ENCODE results near the gene PROSER3.

DNA sequence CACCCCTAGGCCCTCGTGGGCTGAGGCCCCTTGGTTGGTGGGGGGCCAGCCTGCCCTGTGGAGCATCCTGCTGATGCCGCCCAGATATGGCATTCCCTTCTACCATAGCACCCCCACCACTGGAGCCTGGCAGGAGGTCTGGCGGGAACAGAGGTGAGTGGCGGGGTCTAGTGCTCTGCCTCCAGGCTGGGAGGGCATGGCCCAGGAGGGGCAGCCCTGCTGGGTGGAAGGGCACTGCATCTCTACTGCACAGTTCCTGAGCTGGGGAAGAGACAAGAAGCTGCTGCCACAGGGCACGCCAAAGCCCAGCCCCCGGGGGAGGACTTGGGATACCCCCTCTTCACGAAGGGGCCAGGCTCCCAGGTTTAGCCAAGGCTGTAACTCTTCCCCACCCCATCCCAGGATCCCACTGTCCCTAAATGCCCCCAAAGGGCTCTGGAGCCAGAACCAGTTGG, 42.6 kb upstream of the PROSER3 start:
- no peak for TF ChIP-seq ZFX (IDR thresholded peaks at IDR 0.05; ENCODE audit: borderline replicate concordance)
- TF ChIP-seq, protein P1, sequence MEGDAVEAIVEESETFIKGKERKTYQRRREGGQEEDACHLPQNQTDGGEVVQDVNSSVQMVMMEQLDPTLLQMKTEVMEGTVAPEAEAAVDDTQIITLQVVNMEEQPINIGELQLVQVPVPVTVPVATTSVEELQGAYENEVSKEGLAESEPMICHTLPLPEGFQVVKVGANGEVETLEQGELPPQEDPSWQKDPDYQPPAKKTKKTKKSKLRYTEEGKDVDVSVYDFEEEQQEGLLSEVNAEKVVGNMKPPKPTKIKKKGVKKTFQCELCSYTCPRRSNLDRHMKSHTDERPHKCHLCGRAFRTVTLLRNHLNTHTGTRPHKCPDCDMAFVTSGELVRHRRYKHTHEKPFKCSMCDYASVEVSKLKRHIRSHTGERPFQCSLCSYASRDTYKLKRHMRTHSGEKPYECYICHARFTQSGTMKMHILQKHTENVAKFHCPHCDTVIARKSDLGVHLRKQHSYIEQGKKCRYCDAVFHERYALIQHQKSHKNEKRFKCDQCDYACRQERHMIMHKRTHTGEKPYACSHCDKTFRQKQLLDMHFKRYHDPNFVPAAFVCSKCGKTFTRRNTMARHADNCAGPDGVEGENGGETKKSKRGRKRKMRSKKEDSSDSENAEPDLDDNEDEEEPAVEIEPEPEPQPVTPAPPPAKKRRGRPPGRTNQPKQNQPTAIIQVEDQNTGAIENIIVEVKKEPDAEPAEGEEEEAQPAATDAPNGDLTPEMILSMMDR (IDR thresholded peaks at IDR 0.05): no peak
